ENCODE measurements around the gene DDC. TPM values are rescaled to one million over a fixed set of nuclear protein-coding genes. Genes with fewer than 3 reads are reported as not detected.
"Not testable (repeated sequence)": the region's sequence is repeated elsewhere in the genome, so short reads cannot be mapped to it uniquely, and the experiment has no call there.

Gene DDC
- total RNA-seq, 2 donors from 2014 or later, result not detected

DNA sequence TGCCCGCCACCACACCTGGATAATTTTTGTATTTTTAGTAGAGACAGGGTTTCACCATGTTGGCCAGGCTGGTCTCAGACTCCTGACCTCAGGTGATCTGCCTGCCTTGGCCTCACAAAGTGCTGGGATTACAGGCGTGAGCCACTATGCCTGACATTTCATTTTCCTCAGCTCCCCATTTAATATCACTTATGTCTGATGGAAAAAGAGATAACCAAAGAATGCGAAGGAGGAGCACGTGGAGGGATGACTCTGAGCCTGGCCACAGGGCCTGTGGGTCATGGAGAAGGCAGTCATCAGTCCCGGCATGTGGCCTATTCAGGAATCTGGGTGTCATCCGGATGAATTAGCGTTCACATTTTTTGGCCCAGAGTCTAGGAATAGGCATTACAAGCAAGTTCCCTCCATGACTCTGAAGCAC lies 29.9 kb downstream of the DDC start:
- intact Hi-C loops (cut with DNase I); DNase-seq (ENCODE audit: low spot score): not testable (repeated sequence)

DNA sequence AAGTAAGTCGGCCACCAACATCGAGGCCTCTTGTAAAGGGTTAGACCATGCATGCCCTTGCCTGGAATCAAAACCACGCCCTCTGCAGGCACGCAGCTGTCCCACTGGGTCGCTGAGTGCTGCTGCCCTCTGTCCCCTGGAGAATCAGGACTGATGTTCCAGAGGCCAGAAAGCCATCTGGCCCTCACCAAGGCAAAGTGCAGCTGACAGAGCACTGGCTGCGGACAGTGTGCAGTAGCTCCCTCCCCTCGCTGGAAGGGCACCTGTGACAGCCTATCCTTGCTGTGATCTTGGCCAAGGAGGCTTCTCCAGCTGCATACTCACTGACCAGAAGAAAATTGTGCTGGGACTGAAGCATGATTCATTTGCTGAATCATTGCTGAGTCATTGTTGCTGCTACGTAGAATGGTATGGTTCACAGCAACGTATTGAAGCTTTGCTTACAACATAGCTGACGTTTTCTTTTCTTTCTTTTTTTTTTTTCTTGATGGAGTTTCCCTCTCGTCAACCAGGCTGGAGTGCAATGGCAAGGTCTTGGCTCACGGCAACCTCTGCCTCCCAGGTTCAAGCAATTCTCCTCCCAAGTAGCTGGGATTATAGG lies 30.4 kb downstream of the DDC start:
- no peak for DNase-seq (ENCODE audit: low spot score)
- intact Hi-C loops (cut with DNase I), result no loop called here

DNA sequence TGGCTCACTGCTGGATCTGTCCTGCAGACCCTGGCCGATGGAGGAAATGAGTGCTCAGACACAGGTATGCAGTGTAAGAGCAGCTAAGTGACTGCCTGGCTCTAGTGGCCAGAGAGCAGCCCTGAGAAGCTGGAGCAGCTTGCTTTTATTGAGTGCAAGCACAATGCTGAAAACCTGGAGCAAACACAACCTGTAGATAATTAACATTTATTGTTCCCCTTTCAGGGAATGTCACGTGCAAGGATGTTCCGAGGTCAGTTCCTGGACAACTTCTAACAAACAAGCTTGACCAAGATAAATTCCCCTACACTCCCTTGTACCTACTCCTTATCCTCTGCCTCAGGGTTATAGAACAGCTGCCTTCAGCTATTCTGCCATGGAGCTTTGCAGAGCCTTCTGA lies 31.3 kb downstream of the DDC start:
- DNase-seq (ENCODE audit: low spot score), result no peak
- intact Hi-C loops (cut with DNase I), result no loop called here

DNA sequence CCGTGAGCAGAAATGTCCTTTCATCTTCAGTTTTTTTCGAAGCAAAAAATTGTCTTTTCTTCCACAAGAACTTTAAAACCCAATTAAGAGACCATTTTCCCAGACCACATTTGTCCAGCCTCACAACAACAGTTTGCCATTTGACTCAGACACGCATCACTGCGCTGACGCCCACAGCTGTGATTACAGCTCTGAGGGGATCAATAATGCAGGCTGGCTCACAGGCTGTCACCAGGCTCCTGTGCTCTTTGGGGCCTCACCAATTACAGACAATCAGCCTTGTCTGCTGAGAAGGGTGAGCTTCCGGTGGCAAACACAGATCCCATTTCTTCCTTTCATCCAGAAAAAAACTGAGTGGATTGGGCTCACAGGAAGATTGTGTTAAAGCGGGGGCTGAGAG lies 33.3 kb downstream of the DDC start:
- DNase-seq (ENCODE audit: low spot score), result no peak
- intact Hi-C loops (cut with DNase I), result no loop called here

DNA sequence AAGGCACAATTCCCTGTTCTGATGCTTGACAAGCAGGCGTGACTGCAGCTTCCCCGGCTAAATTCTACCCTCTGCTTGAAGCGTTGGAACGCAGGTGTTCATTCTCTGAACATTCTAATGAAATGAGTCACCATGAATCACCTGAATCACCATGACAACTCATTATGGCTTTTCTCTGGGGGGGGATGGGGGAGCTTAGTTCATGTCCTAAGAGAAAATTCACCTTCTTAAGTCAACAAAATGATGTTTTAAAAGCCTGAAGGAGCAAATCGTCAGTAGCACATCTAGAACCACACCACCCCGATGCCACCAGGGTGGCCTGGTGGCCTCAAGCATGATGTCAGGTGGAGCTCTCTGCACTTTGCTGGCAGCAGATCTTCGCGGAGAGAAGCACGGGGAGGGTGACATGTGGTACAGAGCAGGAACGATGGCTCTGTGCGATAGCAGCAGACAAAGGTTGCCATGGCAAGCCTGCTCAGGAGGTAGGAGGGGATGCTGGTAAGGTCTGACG lies 33.7 kb downstream of the DDC start:
- no peak for DNase-seq (ENCODE audit: low spot score)
- intact Hi-C loops (cut with DNase I), result no loop called here

DNA sequence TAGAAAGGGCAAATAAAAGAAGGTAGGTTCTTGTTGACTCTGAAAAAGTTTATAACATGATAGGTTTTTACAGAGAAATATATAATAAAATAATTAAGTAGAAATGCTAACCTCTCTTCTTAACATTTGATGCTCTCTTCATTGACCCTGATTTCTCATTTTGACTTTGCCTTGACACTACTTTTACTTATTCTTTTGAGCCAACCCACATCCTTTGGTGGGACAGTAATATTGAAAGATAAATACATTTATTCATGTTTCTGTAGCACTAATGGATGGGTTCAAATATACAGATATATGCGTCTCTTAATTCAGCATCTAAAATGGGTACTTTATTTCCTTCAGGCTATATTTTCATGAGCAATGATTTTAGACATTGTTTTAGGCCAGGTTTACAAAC lies 34.4 kb downstream of the DDC start:
- intact Hi-C loops (cut with DNase I), result no loop called here
- DNase-seq (ENCODE audit: low spot score), result no peak

DNA sequence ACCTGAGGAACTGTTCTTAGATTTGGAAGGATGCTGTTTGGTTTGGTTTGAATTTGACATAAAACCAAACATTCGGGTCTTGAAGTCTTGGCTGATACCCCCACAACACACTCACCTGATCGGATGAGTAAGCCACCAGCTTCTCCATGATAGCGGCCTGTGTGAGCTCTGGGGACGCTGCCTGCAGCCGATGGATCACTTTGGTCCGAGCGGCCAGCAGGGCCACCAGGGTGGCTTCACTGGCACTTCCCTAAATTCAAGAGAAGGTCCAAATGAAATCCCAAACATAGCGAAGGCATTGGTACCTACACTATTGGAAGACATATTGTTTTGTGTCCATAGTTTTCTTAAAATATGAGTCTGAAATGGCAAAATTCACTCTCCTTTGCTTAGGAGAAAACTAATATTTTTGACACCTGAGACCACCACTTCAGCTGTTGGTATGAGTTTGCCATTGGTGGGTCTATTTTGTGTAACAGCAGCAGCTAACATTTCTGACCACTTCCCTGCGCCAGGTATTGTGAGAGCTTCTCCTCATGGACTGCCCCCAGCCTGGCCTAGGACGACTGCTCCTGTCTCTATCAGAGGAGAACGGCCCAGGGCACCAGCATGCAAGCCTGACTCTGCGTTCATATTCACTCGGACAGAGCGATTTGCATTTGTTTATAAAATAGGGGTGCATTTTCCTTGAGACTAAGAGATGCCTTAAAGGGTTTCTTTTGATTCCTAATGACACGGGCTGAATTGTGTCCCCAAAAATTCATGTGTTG lies 35.9 kb downstream of the DDC start:
- no peak for DNase-seq (ENCODE audit: low spot score)
- intact Hi-C loops (cut with DNase I), result no loop called here

DNA sequence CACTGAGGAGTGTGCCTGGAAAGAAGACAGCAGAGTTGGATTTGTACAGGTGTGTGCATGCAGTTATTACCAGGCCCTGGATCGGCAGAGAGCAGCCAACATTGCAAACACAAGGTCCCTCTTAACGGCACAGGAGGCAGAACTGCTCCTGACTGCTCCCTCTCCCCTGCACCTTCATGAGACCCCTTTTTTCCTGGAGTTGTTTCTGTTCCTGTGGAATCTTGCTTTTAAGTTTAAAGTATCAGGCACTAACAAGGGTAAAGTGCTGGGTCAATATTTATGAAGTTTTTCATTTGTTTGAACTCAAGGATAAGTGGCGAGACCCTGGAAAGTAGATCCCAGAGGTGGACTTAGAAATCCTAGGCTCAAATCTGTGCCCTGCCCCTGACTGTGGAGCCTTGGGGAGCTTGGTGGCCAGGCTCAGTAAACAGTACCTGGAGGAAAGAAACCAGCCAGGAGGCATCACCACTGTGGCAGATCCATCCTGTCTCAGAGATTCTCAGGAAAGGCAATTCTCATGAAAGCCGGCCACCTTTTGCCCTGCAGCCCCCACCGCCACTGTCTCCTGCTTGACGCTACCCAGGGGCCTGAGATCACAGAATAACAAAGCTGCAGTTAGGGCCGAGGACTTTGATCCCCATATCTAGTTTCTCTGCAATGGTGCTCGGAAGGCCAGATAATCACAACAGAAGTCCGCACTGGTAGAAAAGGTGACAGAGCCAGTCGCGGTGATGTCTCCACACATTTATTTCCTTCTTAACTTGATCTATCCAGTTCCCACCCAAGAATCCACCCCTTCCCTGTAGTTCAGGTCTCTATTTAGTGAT lies 36.7 kb downstream of the DDC start:
- intact Hi-C loops (cut with DNase I), result no loop called here
- no peak for DNase-seq (ENCODE audit: low spot score)

DNA sequence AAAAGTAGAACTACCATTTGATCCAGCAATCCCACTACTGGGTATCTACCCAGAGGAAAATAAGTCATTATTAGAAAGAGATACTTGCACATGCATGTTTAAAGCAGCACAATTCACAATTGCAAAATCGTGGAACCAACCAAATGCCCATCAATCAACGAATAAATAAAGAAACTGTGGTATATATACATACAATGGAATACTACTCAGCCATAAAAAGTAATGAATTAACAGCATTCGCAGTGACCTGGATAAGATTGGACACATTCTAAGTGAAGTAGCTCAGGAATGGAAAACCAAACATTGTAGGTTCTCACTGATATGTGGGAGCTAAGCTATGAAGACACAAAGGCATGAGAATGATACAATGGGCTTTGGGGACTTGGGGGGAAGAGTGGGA lies 45.9 kb downstream of the DDC start:
- intact Hi-C loops (cut with DNase I); DNase-seq (ENCODE audit: low spot score): not testable (repeated sequence)

DNA sequence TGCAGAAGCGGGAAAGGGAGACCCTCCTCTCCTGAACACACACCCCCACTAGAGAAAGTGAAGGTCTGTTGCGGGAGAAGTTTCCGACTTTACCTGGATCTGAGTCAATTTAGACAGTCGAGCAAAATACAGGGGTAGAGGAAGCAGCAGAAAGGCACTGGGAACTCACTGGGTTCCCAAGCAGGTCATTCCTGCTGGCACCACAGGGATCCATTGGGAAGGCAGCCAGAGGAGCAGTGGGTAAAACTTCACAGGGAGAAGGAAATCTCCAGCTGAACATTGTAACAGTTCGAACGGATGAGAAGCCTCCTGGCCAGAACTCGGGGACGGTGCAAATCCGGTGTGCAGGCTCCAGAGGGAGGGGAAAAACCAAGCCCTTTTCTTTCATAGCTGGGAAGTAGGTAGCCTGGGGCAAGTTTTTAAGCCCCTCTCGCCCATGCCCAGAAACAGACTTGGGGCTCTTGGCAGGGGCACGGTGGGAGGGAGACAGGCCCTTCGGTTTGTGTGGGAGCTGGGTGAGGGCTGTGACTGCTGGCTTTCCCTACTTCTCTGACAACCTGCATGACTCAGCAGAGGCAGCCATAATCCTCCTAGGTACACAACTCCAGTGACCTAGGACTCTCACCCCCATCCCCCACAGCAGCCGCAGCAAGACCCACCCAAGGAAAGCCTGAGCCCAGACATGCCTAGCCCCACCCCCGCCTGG lies 51.9 kb downstream of the DDC start:
- intact Hi-C loops (cut with DNase I), result no loop called here
- DNase-seq (ENCODE audit: low spot score), result no peak

DNA sequence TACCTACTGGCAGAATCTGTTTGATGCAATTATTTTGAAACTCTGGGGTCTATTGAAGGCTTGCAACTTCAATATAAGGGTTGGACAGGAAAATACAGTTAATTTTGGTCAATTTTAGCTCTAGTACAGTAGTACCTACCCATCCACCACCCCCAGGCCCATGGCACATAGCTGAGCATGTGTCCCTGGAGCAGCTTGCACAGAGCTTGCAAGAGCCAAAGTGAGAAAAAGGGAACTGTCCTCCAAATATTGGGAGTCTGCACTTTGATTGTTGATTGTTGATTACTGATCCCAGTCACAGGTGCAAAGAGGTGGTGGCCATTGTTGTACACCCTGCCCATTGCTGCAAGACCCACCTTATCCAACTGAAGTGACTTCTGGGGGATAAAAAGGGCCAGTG lies 52.8 kb downstream of the DDC start:
- intact Hi-C loops (cut with DNase I), result no loop called here
- no peak for DNase-seq (ENCODE audit: low spot score)

DNA sequence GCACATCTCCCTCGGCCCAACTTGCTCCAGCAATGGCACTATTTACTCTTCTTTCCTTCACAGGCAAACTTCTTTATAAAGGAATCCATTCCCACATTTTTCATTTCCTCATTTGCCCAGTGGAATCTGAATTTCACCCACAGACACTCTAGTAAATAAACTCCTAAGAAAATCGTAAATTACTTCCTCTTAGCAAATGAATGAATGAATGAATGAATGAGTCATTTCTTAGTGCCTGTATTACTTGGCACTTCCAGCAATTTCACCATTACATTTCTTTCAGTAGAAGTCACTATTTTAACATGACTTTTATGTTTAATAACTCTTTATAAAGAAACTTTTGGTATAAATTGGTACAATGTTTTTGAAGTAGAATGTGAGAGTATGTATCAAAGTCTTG lies 55.7 kb downstream of the DDC start:
- intact Hi-C loops (cut with DNase I), result no loop called here
- DNase-seq (ENCODE audit: low spot score), result no peak

DNA sequence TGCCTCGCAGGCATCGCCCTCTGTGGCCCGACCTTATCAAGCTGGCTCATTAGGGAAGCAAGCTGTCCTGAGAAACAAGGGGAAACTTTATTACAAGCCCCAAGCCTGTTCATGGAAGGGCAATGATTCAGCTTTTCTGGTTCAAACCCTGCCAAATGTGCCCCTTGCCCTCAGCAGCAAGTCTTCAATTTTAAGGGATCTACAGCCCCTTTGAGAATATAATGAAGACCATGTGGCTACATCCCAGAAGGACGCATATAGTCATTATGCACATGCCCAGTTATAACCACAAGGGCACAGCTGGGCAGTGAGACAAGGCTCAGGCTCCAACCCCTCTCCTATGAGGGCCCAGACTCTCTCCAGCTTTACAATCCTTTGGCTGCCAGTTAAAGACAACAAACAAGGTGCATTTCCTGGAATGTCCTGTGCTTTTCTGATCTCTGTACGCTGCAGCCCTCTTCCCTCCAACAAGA lies 56.7 kb downstream of the DDC start:
- intact Hi-C loops (cut with DNase I), result no loop called here
- DNase-seq (ENCODE audit: low spot score), result no peak

DNA sequence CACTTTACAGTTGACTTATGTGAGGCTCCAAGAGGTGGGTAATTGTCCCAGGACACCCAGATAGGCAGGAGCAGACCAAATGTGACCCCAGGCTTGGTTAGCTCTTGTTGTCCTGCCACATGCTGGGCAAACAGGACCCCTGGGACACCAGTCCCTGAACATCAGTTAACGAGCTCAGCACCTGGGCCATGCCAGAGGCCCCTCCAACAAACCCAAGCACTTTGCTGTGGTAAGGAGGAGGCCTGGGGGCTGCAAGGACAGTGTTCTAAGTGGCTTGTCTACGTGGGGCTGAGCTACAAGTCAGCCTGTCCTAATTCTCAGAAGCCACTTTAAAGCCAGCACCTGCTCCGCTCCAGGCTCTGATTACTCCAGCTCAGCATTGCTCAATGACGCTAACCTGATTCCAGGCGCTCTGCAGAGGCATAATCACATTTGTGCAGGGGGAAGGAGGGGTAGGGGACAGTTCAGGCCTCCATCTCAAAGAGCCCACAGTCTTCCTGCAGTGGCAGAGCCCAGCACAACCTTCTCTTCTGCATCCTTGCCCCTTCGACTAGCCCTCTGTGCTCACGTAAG lies 57.2 kb downstream of the DDC start:
- intact Hi-C loops (cut with DNase I), result no loop called here
- DNase-seq (ENCODE audit: low spot score), result no peak

DNA sequence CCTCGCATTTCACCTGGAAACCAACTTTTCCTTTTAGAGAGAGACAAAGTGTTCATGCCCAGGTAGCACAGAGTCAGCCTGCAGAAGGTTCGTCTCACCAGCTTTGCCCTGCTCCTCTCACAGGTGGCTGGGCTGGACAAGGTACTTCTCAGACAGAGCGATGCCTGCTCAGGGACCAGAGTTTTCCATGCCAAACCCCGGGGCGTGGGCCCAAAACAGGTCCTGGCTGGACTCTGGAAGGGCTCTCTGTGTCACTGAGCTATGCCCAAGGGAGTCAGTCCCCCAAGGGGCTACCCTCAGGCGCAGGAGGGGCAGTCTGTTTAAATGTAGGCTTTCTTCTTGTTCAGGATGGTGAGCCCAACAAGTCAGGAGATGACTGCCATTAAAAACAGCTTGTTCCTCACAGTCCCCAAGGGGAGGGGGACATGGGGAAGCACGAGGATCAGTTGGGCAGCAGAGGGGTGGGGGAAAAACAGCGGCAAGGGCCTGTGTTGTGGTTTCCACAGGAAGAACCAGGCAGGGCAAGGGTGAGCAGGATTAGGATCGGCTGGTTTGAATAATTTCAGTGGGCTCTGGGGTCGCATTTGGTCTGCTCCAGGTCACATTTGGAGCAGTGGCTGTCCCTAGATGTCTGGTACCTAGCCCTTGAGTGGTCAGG lies 59.5 kb downstream of the DDC start:
- intact Hi-C loops (cut with DNase I), result no loop called here
- DNase-seq (ENCODE audit: low spot score), result no peak

DNA sequence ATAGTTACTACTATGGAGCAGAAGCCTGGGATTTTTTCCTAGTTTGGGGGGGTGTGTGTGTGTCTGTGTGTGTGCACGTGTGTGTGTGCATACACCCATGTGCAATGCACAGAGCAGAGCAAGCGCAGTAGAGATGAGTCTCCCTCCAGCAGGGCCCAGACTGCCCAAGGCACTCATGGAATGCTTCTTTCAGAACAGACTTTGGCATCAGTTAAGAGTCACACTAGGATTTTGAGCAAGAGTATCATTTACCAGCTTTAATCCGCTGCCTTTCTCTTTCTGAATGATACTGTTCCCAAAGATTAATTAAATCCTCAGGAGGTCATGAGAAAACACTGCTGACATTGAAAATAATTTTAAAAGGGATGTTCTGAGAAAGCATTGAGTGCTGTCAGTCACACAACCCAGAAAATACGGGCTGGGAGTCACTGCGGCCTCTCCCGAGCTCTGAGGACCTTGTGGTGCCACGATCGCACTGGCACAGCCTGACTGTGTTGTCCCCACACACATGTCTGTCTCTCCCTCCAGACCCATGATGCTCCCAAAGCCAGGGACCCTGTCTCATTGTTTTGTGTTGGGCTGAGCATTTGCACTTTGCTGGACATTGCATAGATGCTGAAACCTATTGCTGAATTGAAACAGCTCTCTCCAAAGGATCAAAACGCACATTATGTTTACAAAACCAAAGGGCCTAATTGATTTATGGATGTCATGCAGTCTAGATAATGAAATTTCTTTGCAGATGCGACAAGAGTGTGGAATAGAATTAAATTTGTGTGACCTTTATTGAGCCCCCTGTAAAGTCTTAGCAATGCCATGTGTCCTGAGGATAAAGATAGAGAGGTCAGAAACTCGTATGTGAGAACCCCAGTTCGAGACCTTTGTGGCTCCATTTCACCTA lies 60.3 kb downstream of the DDC start:
- no peak for DNase-seq (ENCODE audit: low spot score)
- intact Hi-C loops (cut with DNase I), result no loop called here

DNA sequence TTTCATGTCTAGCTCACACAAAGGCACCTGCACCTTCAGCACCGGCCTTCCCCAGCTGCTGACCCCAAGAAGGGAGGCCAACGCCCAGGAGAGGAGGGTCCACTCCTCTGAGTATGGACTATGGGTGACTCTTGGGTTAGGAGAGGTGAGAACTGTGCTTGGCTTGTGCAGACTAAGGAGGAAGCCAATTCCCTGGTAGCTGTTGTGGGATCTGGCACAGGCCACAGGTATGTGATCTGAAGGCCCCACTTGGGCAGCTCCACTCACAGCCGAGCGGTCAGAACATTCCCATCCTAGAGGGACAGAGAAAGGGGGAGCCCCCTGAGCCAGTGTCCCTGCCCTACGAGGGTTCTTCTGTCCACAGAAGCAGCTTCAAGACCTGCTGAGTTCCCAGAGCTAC lies 62.3 kb downstream of the DDC start:
- no peak for DNase-seq (ENCODE audit: low spot score)
- intact Hi-C loops (cut with DNase I), result no loop called here

Data from posterior vena cava (tissue), 2 donors.